GM19023 (cell line): Measurements from ENCODE around the gene MINDY2.

ENCODE experiments used
- ATAC-seq: cut with Tn5 transposase; IDR thresholded peaks from one replicate; pipeline ENCODE4 v1.9.1; 2021; ENCODE audit warnings: mild to moderate bottlenecking, moderate library complexity; ENCODE audit not compliant: unreplicated experiment

Gene MINDY2

GRCh38 chr15:58770857-58771620 lies at the start of gene MINDY2:
Gene MINDY2 (plus strand): TSS chr15:58771302. CDS start chr15:58771396, 94 bp downstream.
- ATAC-seq, result peak; percentile 95

- ATAC-seq, result no peak
Measured at GRCh38 chr15:58724466-58724865, 46.6 kb upstream of the MINDY2 start.

- no peak for ATAC-seq
Measured at GRCh38 chr15:58726867-58727266, 44.2 kb upstream of the MINDY2 start.

- ATAC-seq, result no peak
Measured at GRCh38 chr15:58731756-58732535, 39.2 kb upstream of the MINDY2 start.

GRCh38 chr15:58732625-58733363 lies 38.3 kb upstream of the MINDY2 start:
- no peak for ATAC-seq

- no peak for ATAC-seq
Measured at GRCh38 chr15:58734859-58735258, 36.2 kb upstream of the MINDY2 start.

- no peak for ATAC-seq
Measured at GRCh38 chr15:58736018-58736643, 35.0 kb upstream of the MINDY2 start.

- no peak for ATAC-seq
Measured at GRCh38 chr15:58737298-58737697, 33.8 kb upstream of the MINDY2 start.

- no peak for ATAC-seq
Measured at GRCh38 chr15:58738046-58738707, 32.9 kb upstream of the MINDY2 start.

- ATAC-seq, result no peak
Measured at GRCh38 chr15:58740436-58740835, 30.7 kb upstream of the MINDY2 start.

GRCh38 chr15:58741032-58741431 lies 30.1 kb upstream of the MINDY2 start:
- no peak for ATAC-seq

- ATAC-seq, result no peak
Measured at GRCh38 chr15:58742022-58742813, 28.9 kb upstream of the MINDY2 start.

GRCh38 chr15:58742819-58743502 lies 28.1 kb upstream of the MINDY2 start:
- no peak for ATAC-seq

- ATAC-seq, result no peak
Measured at GRCh38 chr15:58746174-58746573, 24.9 kb upstream of the MINDY2 start.

- ATAC-seq, result peak; percentile 4
Measured at GRCh38 chr15:58748040-58748851, 22.9 kb upstream of the MINDY2 start.

- peak; percentile 35 for ATAC-seq
Measured at GRCh38 chr15:58748852-58749531, 22.1 kb upstream of the MINDY2 start.

- ATAC-seq, result peak; percentile 89
Measured at GRCh38 chr15:58749532-58750337, 21.4 kb upstream of the MINDY2 start, which contains the start of gene ADAM10. Gene ADAM10 (minus strand): TSS chr15:58749707. CDS start chr15:58749534, 173 bp downstream.
